HG02763 (cell line): ENCODE results near the gene TXNRD2.

Experiments
- ATAC-seq: cut with Tn5 transposase; IDR thresholded peaks from one replicate; pipeline ENCODE4 v1.9.1; 2021; ENCODE audit warnings: mild to moderate bottlenecking, moderate library complexity; ENCODE audit not compliant: unreplicated experiment

The TXNRD2 gene

DNA sequence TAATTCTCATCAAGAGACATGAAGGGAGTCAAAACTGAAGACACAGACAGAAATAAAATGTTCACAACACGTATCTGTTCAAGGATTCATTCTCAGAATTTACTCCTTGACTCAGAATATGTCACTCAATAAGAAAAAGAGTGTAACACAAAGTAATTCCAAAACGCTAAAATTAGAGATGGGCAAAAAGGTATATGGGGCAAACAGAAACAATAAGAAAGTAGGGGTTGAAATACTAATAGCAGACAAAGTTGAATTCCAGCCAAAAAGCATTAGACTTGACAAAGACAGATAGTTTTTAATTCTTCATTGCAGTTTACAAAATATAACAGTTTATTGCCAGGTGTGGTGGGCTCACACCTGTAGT, 113.6 kb downstream of the TXNRD2 start:
- ATAC-seq = no peak

DNA sequence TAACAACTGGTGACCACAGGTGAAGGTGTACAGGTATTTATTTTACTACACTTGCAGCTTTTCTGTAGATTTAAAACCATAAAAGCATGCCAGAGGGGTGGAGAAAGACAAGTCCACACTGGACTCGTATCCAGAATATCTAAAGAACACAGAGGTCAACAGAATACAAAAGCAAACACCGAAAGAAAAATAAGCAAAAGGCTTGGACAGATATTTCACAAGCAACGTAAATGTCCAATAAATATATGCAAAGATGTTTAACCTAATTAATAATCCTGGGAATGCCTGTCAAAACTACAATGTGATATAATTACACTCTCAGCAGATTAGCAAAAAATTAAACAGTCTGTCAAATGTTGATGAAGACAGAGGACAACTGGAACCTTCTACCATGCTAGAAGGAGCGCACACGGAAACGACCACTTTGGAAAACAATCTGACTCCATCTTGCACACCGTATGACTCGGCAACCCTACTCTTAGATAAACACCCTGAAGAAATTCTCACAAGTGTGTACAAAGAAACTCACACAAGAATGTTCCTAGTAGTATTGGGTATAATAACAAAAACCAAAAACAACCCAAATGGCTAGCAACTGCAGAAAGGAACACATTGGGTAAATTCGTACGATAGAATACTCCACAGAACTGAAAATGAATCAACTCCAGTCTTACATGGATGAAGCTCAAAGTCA, 114.1 kb downstream of the TXNRD2 start:
- no peak for ATAC-seq

DNA sequence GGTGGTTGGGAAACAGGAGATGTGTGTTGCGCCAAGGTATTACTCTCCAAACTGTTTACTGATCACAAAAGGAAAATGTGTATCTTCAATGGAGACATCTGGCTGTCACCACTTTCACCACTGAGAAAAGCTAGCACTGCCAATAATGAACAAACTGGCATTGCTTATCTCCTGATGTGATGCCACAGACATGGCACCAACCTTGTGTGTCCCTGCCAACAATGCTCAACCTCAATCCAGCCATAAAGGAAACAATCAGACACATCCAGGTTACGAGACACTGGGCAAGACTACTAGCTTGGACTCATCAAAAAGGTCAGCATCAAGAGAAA, 115.0 kb downstream of the TXNRD2 start:
- no peak for ATAC-seq

DNA sequence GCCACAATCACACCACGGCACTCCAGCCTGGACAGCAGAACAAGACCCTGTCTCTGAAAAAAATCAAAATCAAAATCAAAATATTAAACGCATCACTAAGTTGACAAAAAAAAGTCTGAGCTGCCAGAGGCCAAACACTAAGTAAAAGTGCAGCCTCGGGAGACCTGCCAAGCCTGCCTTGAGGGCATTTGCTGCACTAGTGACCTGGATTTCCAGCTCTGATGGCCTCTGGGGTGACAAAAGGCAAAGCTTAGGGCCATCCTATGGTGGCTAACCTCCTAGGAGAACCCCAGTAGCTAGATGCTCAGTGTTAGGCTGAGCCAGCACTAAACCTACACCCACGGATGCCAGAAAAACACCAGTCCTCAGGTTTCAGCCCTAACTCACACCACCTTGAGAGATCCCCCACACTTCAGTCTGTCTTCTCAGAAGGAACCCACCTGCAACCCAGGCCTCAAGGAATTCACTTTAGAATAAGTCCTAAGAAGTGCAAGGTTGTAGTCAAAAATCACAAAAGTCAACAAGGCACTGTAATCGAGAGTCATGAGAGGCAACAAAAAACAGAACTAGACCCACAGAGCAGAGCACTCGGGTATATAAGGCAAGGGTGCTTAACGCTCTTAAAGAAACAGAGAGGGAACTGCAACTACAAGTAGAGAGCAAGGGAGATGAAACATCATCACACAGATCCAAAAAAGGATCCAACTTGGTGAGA, 115.6 kb downstream of the TXNRD2 start:
- ATAC-seq = no peak
